Measurements from ENCODE around the gene BRD3OS. TPM values are rescaled to one million over a fixed set of nuclear protein-coding genes. Genes with fewer than 3 reads are reported as not detected.

Gene BRD3OS
- total and polyA plus RNA-seq, 2 of the 13 experiments (the other 11 are each of a cell fraction or from before 2014, with no cell fraction given) = 4.9 to 5.7 TPM

DNA sequence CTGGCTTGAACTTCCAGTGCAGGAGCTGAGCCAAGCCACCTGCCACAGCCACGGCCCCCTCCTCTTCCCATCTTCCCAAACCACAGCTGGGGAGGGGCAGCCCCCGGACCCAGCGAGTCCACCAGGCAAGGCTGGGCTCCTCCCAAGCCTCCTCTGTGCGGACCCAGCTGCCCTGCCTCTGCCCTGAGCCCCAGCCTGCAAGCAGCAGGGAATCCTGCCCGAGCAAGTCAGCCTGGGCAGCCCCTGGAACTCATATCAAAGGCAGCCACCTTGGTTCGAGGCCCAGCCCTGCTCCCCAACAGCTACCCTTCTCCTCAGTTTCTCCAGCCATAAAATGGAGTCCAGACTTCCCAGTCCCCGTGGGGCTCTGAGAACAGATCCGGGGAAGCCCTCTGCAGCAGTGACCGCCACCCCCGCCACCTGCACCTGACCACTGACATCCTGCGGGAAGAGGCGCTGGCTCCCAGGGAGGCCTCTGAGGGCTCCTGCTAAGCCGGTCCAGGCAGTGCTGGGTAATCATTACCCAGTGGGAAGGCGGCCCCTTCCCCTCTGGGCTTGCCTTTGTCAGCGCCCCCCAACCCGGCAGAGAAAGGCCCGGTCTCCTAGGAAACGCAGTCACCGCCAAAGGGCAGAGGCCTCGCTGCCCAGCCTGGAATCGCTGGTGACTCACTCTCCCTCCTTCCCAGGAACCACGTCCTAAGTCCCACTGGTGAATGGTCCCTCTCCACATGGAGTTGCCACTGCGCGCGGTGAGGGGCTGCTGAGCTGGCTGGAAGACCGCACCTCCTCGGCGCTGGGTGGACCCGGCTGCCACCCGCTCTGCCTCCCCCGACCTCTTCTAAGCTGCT is 34.7 kb upstream of the BRD3OS start (continued):
- TF ChIP-seq, protein P1, sequence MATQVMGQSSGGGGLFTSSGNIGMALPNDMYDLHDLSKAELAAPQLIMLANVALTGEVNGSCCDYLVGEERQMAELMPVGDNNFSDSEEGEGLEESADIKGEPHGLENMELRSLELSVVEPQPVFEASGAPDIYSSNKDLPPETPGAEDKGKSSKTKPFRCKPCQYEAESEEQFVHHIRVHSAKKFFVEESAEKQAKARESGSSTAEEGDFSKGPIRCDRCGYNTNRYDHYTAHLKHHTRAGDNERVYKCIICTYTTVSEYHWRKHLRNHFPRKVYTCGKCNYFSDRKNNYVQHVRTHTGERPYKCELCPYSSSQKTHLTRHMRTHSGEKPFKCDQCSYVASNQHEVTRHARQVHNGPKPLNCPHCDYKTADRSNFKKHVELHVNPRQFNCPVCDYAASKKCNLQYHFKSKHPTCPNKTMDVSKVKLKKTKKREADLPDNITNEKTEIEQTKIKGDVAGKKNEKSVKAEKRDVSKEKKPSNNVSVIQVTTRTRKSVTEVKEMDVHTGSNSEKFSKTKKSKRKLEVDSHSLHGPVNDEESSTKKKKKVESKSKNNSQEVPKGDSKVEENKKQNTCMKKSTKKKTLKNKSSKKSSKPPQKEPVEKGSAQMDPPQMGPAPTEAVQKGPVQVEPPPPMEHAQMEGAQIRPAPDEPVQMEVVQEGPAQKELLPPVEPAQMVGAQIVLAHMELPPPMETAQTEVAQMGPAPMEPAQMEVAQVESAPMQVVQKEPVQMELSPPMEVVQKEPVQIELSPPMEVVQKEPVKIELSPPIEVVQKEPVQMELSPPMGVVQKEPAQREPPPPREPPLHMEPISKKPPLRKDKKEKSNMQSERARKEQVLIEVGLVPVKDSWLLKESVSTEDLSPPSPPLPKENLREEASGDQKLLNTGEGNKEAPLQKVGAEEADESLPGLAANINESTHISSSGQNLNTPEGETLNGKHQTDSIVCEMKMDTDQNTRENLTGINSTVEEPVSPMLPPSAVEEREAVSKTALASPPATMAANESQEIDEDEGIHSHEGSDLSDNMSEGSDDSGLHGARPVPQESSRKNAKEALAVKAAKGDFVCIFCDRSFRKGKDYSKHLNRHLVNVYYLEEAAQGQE (IDR thresholded peaks at IDR 0.05; ENCODE audit: borderline replicate concordance in 1 of 2, low read depth in 1 of 2, low read length in 2 of 2) = peak in 1 of 2 experiments; percentile 43; a peak in 1 of 4 replicates
- TF ChIP-seq, protein P2, sequence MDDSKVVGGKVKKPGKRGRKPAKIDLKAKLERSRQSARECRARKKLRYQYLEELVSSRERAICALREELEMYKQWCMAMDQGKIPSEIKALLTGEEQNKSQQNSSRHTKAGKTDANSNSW (CRISPR knock-in tag; IDR thresholded peaks at IDR 0.05; ENCODE audit: borderline replicate concordance) = no peak
- TF ChIP-seq SP140L (CRISPR knock-in tag; IDR thresholded peaks at IDR 0.05; ENCODE audit: borderline replicate concordance) = no peak
- no peak for TF ChIP-seq ZKSCAN1 (IDR thresholded peaks at IDR 0.05; ENCODE audit: low read length)
- peak; percentile 31; the same call in 1 of the 2 replicates for TF ChIP-seq NFKBIZ (CRISPR knock-in tag; IDR thresholded peaks at IDR 0.05)
- no peak for TF ChIP-seq ZSCAN20 (CRISPR knock-in tag; IDR thresholded peaks at IDR 0.05; ENCODE audit: borderline replicate concordance)
- TF ChIP-seq MATR3 (CRISPR knock-in tag; IDR thresholded peaks at IDR 0.05) = no peak
- TF ChIP-seq ZNF788 (CRISPR knock-in tag; IDR thresholded peaks at IDR 0.05; ENCODE audit: borderline replicate concordance) = peak; percentile 50; the same call in 1 of the 2 replicates
- TF ChIP-seq, protein P3, sequence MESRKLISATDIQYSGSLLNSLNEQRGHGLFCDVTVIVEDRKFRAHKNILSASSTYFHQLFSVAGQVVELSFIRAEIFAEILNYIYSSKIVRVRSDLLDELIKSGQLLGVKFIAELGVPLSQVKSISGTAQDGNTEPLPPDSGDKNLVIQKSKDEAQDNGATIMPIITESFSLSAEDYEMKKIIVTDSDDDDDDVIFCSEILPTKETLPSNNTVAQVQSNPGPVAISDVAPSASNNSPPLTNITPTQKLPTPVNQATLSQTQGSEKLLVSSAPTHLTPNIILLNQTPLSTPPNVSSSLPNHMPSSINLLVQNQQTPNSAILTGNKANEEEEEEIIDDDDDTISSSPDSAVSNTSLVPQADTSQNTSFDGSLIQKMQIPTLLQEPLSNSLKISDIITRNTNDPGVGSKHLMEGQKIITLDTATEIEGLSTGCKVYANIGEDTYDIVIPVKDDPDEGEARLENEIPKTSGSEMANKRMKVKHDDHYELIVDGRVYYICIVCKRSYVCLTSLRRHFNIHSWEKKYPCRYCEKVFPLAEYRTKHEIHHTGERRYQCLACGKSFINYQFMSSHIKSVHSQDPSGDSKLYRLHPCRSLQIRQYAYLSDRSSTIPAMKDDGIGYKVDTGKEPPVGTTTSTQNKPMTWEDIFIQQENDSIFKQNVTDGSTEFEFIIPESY (CRISPR knock-in tag; IDR thresholded peaks at IDR 0.05) = 0 out of 2 replicates have a peak, but pooled peaks have one; percentile 36
- TF ChIP-seq, protein P4, sequence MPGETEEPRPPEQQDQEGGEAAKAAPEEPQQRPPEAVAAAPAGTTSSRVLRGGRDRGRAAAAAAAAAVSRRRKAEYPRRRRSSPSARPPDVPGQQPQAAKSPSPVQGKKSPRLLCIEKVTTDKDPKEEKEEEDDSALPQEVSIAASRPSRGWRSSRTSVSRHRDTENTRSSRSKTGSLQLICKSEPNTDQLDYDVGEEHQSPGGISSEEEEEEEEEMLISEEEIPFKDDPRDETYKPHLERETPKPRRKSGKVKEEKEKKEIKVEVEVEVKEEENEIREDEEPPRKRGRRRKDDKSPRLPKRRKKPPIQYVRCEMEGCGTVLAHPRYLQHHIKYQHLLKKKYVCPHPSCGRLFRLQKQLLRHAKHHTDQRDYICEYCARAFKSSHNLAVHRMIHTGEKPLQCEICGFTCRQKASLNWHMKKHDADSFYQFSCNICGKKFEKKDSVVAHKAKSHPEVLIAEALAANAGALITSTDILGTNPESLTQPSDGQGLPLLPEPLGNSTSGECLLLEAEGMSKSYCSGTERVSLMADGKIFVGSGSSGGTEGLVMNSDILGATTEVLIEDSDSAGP (CRISPR knock-in tag; IDR thresholded peaks at IDR 0.05; ENCODE audit: borderline replicate concordance) = peak; percentile 74; the same call in 1 of the 2 replicates
- TF ChIP-seq ZNF20 (CRISPR knock-in tag; IDR thresholded peaks at IDR 0.05) = no peak
- TF ChIP-seq ZNF614 (CRISPR knock-in tag; IDR thresholded peaks at IDR 0.05; ENCODE audit: borderline replicate concordance) = peak; percentile 26; the same call in 1 of the 2 replicates
- TF ChIP-seq PCBP2 (optimal IDR thresholded peaks at IDR 0.05; ENCODE audit: low read depth, low read length, poor library complexity, severe bottlenecking) = no peak
- TF ChIP-seq, protein P5, sequence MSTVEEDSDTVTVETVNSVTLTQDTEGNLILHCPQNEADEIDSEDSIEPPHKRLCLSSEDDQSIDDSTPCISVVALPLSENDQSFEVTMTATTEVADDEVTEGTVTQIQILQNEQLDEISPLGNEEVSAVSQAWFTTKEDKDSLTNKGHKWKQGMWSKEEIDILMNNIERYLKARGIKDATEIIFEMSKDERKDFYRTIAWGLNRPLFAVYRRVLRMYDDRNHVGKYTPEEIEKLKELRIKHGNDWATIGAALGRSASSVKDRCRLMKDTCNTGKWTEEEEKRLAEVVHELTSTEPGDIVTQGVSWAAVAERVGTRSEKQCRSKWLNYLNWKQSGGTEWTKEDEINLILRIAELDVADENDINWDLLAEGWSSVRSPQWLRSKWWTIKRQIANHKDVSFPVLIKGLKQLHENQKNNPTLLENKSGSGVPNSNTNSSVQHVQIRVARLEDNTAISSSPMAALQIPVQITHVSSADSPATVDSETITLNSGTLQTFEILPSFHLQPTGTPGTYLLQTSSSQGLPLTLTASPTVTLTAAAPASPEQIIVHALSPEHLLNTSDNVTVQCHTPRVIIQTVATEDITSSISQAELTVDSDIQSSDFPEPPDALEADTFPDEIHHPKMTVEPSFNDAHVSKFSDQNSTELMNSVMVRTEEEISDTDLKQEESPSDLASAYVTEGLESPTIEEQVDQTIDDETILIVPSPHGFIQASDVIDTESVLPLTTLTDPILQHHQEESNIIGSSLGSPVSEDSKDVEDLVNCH (CRISPR knock-in tag; IDR thresholded peaks at IDR 0.05) = no peak
- TF ChIP-seq KMT2A (CRISPR knock-in tag; IDR thresholded peaks at IDR 0.05) = peak; percentile 53; the same call in 1 of the 2 replicates
- no peak; the same call in 1 of the 2 replicates for TF ChIP-seq AKAP8 (CRISPR knock-in tag; IDR thresholded peaks at IDR 0.05)
